HepG2 (cell line): ENCODE measurements around the gene TGFBI. TPM values are rescaled to one million over a fixed set of nuclear protein-coding genes. Genes with fewer than 3 reads are reported as not detected.

ENCODE experiments used
- ATAC-seq: fragments of 200-7000 bp; cut with Tn5 transposase; 3 replicates; pipeline ENCODE4 v1.9.1; 2020; ENCODE audit warnings: mild to moderate bottlenecking, moderate library complexity
- BruUV-seq: library from RNA; stranded (reverse); fragments of 400-500 nt; replicated peaks from 2 replicates; lab custom pipeline; 2021; lab: Mats Ljungman, UMichigan
- CTCF ChIA-PET: fragments of 300-600 bp; formaldehyde crosslinking; extraction: SDS; loops from one replicate; lab custom pipeline; 2021; ENCODE audit warnings: low total read pairs, inconsistent platforms, low intra/inter-chr PET ratio; lab: Yijun Ruan, JAX
- POLR2A ChIA-PET: fragments of 350-600 bp; sonication (Branson Sonifier 250); formaldehyde crosslinking; loops from one replicate; lab custom pipeline; 2020; ENCODE audit warnings: antibody characterized with exemption, inconsistent platforms; lab: Yijun Ruan, JAX
- DNase-seq: peaks from one replicate; pipeline ENCODE4 v3.0.0-alpha.2; 2015; ENCODE audit warnings: low spot score
- FAIRE-seq: peaks from 3 replicates; lab custom pipeline; 2011; peaks lifted over from hg19 to GRCh38; lab: Jason Lieb, UNC
- H2AFZ ChIP-seq: one replicate; pipeline ENCODE4 v1.6.1; 2011; ENCODE audit warnings: low read length, inconsistent platforms
- H3K27ac ChIP-seq: fragments of 300-600 bp; 3 replicates; pipeline ENCODE4 v1.8.0; 2011; ENCODE audit warnings: mixed run types, mild to moderate bottlenecking, mixed read lengths, low read length, inconsistent platforms; ENCODE audit not compliant: insufficient read depth; ENCODE audit errors: extremely low read length
- H3K27me3 ChIP-seq, 2 experiments: fragments of 200-600 bp in 1 of 2; 2 replicates in 1 of 2; 3 replicates in 1 of 2; pipeline versions ENCODE4 v1.6.0 to v1.8.0; 2011; ENCODE audit warnings: low read length in 2 of 2, mild to moderate bottlenecking in 2 of 2, moderate library complexity in 2 of 2, inconsistent platforms in 1 of 2; ENCODE audit not compliant: insufficient read depth in 2 of 2, control insufficient read depth in 1 of 2
- H3K36me3 ChIP-seq, 2 experiments: fragments of 200-600 bp in 1 of 2; replicated peaks in 1 of 2; 2 replicates in 1 of 2; 3 replicates in 1 of 2; pipeline versions ENCODE4 v1.5.1 to v1.8.0; 2011; ENCODE audit warnings: low read length in 2 of 2, inconsistent platforms in 1 of 2; ENCODE audit not compliant: insufficient read depth in 2 of 2, control insufficient read depth in 1 of 2
- H3K4me1 ChIP-seq: 2 replicates; pipeline ENCODE4 v1.5.1; 2012; ENCODE audit warnings: low read length, inconsistent platforms; ENCODE audit not compliant: insufficient read depth
- H3K4me2 ChIP-seq: 2 replicates; pipeline ENCODE4 v1.6.0; 2011; ENCODE audit warnings: low read depth, low read length, inconsistent platforms
- H3K4me3 ChIP-seq, 3 experiments: fragments of 200-600 bp in 1 of 3; sonication (generic), shearing (Covaris generic) in 1 of 3; replicated peaks in 1 of 3; 2 replicates each; pipeline ENCODE4 v1.5.1; 2011 to 2016; ENCODE audit warnings: low read length in 3 of 3, inconsistent platforms in 2 of 3, low read depth in 2 of 3, mild to moderate bottlenecking in 2 of 3, control low read depth in 1 of 3, mixed read lengths in 1 of 3; ENCODE audit not compliant: insufficient read depth in 1 of 3
- H3K79me2 ChIP-seq: one replicate; pipeline ENCODE4 v1.6.1; 2011; ENCODE audit warnings: low read length, inconsistent platforms; ENCODE audit not compliant: insufficient read depth
- H3K9ac ChIP-seq: 2 replicates; pipeline ENCODE4 v1.6.0; 2011; ENCODE audit warnings: mild to moderate bottlenecking, low read depth, low read length, inconsistent platforms; ENCODE audit not compliant: insufficient read depth
- H3K9me3 ChIP-seq: 2 replicates; pipeline ENCODE4 v1.5.1; 2012; ENCODE audit warnings: mild to moderate bottlenecking, low read length
- H4K20me1 ChIP-seq: 2 replicates; pipeline ENCODE4 v1.6.0; 2011; ENCODE audit warnings: inconsistent platforms, mild to moderate bottlenecking, low read length, moderate library complexity; ENCODE audit not compliant: insufficient read depth
- AKNA ChIP-seq: sonication (generic); formaldehyde crosslinking; IDR thresholded peaks from 2 replicates; pipeline ENCODE4 v1.4.0; 2020; ENCODE audit warnings: missing genetic modification reagents, borderline replicate concordance
- ATM ChIP-seq: fragments of 450-650 bp; IDR thresholded peaks from 2 replicates; pipeline ENCODE4 v1.7.1; 2017; ENCODE audit warnings: mild to moderate bottlenecking, borderline replicate concordance
- FOSL1 ChIP-seq: sonication (generic); formaldehyde crosslinking; IDR thresholded peaks from 2 replicates; pipeline ENCODE4 v1.9.0; 2021; ENCODE audit warnings: missing genetic modification reagents, borderline replicate concordance
- GATAD1 ChIP-seq: IDR thresholded peaks from 2 replicates; pipeline ENCODE4 v1.6.1; 2016; ENCODE audit warnings: missing genetic modification reagents, missing compliant biosample characterization
- GRHL1 ChIP-seq: sonication (generic); formaldehyde crosslinking; conservative IDR thresholded peaks from 2 replicates; pipeline ENCODE4 v1.8.0; 2022; ENCODE audit warnings: missing genetic modification reagents
- JUND ChIP-seq: sonication (generic); formaldehyde crosslinking; IDR thresholded peaks from 2 replicates; pipeline ENCODE4 v1.8.0; 2022; ENCODE audit warnings: mild to moderate bottlenecking, missing genetic modification reagents
- POLR2G ChIP-seq: fragments of 200-400 bp; formaldehyde crosslinking; IDR thresholded peaks from 2 replicates; pipeline ENCODE4 v1.6.1; 2018; ENCODE audit warnings: mild to moderate bottlenecking, low read depth, low read length, moderate library complexity
- ZNF33A ChIP-seq: sonication (generic); formaldehyde crosslinking; IDR thresholded peaks from 2 replicates; pipeline ENCODE4 v1.5.1; 2020; ENCODE audit warnings: missing genetic modification reagents, mild to moderate bottlenecking, moderate library complexity, borderline replicate concordance
- WGBS: methylation state at CpG from one replicate; pipeline ENCODE4 v1.1.6; 2017; ENCODE audit warnings: low lambda C conversion rate; 5-methylcytosine and 5-hydroxymethylcytosine counted together
- in situ Hi-C: cut with HindIII; loops from 2 replicates; pipeline ENCODE4 v1.10.0; 2017; ENCODE audit warnings: low pct_unique_long_range_greater_than_20kb; ENCODE audit not compliant: extremely low pct_ligation_motif_present
- intact Hi-C: fragments of 100-400 bp; cut with micrococcal nuclease; formaldehyde crosslinking; loops from one replicate; pipeline ENCODE4 v1.10.0; 2022; ENCODE audit not compliant: unreplicated experiment
- polyA plus RNA-seq, 8 experiments: library from polyadenylated mRNA; depleted of rRNA in 3 of 8; stranded (reverse) in 7 of 8; unstranded in 1 of 8; fragments of >200 nt; fragmentation: Illumina TruSeq in 4 of 8; extraction: Trizol in 4 of 8; gene quantifications; 2 replicates each; pipeline versions ENCODE4 v1.2.1 to v1.2.3, GENCODE V29; 2011 to 2016; ENCODE audit warnings: low read depth in 4 of 8, missing spikeins in 1 of 8, mixed read lengths in 1 of 8; ENCODE audit not compliant: insufficient read depth in 1 of 8
- total RNA-seq, 5 experiments: library from RNA; depleted of rRNA; stranded (reverse); fragments of >200 nt; fragmentation: Illumina TruSeq; extraction: Trizol; gene quantifications; 2 replicates each; pipeline ENCODE4 v1.2.3, GENCODE V29; 2016; ENCODE audit warnings: low read depth in 1 of 5

TGFBI gene
- total and polyA plus RNA-seq, 2 of the 13 experiments (the other 11 are each of a cell fraction or from before 2014, with no cell fraction given): 275 to 457 TPM

GRCh38 chr5:136047858-136048257, 19.1 kb downstream of the TGFBI start:
- POLR2A ChIA-PET: no interaction called here
- in situ Hi-C loops: no loop called here

More at GRCh38 chr5:136047858-136048257, 19.1 kb downstream of the TGFBI start:
- CTCF ChIA-PET: no interaction called here
- ATAC-seq (no peak), DNase-seq (no peak), FAIRE-seq (no peak)
- H3K79me2 ChIP-seq: no peaks in the 10 kb centered on the region
- H4K20me1 ChIP-seq: no peaks in the 10 kb centered on the region
- H3K9me3 ChIP-seq: no peaks in the 10 kb centered on the region
- no peak overlapping the region for H3K4me3 ChIP-seq
- peaks cover 46 to 67% of the 10 kb centered on the region in 2 experiments for H3K36me3 ChIP-seq
- peaks cover 19% of the 10 kb centered on the region for H3K4me1 ChIP-seq
- intact Hi-C loops: no loop called here
- WGBS: 99% methylated on average over 8 of the region's 8 CpGs
- no TSS peak for BruUV-seq
- H2AFZ ChIP-seq: no peak overlapping the region
- no peaks in the 10 kb centered on the region for H3K27me3 ChIP-seq
- H3K9ac ChIP-seq: no peak overlapping the region
- no peak overlapping the region for H3K4me2 ChIP-seq
- H3K27ac ChIP-seq: no peak overlapping the region
- no peak for TF ChIP-seq ATM
- no peak for TF ChIP-seq GRHL1 (CRISPR knock-in tag)
- TF ChIP-seq AKNA (CRISPR knock-in tag): no peak
- TF ChIP-seq ZNF33A (CRISPR knock-in tag): no peak
- no peak for TF ChIP-seq JUND (CRISPR knock-in tag)
- TF ChIP-seq POLR2G: no peak
- TF ChIP-seq FOSL1 (CRISPR knock-in tag): no peak
- no peak for TF ChIP-seq GATAD1 (CRISPR knock-in tag)
